GM18498 (cell line): ENCODE measurements around the gene SPEN.

Experiments
- ATAC-seq: cut with Tn5 transposase; IDR thresholded peaks from one replicate; pipeline ENCODE4 v1.9.1; 2021; ENCODE audit warnings: mild to moderate bottlenecking, moderate library complexity; ENCODE audit not compliant: unreplicated experiment

The SPEN gene

DNA sequence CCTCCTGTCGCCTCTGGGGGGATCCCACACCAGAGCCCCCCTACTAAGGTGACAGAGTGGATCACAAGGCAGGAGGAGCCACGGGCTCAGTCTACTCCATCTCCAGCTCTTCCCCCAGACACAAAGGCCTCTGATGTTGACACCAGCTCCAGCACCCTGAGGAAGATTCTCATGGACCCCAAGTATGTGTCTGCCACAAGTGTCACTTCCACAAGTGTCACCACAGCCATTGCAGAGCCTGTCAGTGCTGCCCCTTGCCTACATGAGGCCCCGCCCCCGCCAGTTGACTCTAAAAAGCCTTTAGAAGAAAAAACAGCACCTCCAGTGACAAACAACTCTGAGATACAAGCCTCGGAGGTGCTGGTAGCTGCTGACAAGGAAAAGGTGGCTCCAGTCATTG, 86.2 kb downstream of the SPEN start:
- no peak for ATAC-seq

GRCh38 chr1:15934211-15935055, 86.9 kb downstream of the SPEN start:
- no peak for ATAC-seq

DNA sequence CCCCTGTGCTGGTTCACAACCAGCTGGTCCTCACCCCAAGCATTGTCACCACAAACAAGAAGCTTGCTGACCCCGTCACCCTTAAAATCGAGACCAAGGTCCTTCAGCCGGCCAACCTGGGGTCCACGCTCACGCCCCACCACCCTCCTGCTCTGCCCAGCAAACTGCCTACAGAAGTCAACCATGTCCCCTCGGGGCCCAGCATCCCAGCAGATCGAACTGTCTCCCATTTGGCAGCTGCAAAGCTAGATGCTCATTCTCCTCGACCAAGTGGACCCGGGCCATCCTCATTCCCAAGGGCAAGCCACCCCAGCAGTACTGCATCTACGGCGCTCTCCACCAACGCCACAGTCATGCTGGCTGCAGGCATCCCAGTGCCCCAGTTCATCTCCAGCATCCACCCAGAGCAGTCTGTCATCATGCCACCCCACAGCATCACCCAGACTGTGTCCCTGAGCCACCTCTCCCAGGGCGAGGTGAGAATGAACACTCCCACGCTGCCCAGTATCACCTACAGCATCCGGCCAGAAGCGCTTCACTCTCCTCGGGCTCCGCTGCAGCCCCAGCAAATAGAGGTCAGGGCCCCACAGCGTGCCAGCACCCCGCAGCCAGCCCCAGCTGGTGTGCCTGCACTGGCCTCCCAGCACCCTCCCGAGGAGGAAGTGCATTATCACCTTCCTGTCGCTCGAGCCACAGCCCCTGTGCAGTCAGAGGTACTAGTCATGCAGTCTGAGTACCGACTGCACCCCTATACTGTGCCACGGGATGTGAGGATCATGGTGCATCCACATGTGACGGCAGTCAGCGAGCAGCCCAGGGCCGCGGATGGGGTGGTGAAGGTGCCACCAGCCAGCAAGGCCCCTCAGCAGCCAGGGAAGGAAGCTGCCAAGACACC, 87.8 kb downstream of the SPEN start:
- ATAC-seq, result no peak

GRCh38 chr1:15936025-15936424, 88.5 kb downstream of the SPEN start:
- no peak for ATAC-seq

- no peak for ATAC-seq
Observed at GRCh38 chr1:15937146-15937545, 89.6 kb downstream of the SPEN start.

DNA sequence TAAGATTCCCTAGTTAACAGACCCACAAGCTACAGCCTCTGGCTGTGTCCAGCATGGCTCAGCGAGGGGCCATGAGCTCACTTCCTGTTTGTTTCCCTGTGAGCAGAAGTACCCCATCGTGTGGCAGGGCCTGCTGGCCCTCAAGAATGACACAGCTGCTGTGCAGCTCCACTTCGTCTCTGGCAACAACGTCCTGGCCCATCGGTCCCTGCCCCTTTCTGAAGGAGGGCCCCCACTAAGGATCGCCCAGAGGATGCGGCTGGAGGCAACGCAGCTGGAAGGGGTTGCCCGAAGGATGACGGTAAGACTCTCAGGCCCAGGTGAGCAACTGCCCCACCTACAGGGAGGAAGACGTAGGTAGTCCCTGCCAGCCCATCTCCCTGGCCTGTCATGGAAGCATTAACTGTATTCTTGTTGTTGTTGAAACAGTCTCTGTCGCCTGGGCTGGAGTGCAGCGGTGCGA, 90.2 kb downstream of the SPEN start:
- no peak for ATAC-seq

- ATAC-seq, result no peak
Observed at GRCh38 chr1:15938628-15939161, 91.2 kb downstream of the SPEN start.

DNA sequence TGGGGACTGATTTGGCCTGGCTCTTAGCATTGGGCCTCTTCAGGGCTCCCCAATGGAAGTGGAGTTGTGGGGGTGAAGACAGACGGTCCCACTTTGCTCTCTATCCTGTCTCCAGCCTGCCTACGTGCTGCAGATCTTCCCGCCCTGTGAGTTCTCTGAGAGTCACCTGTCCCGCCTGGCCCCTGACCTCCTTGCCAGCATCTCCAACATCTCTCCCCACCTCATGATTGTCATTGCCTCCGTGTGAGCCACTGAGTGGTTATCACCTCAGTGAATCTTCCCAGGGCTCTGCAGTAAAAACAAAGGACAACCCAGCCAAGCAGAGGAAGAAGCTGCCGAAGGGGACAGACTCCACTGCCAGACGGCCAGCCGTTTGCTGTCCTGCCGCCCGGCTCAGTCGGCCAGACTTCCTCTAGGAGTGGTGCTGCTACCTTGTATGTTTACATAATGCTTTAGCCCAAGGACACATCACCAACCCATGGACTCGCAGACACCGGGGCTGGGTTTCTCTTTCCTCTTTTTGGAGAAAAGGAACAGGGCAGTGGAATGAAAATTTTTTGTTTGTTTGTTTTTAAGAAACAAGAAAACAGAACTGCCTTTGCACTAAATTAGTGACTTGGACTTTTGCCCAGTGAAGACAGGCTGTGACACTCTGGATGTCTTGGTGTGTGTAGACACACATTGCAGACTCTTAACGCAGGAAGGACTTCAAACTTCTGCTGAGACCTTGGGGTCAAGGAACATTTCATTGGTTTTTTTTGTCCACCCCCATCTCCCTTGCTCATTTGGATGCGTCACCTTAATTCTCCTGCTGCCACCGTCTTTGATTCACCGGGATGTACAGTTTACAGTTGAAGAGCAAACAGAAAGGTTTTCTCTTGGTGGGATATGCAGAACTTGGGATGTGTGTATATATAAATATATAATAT, 91.9 kb downstream of the SPEN start:
- ATAC-seq, result no peak

GRCh38 chr1:15940110-15941043, 92.9 kb downstream of the SPEN start:
- no peak for ATAC-seq

DNA sequence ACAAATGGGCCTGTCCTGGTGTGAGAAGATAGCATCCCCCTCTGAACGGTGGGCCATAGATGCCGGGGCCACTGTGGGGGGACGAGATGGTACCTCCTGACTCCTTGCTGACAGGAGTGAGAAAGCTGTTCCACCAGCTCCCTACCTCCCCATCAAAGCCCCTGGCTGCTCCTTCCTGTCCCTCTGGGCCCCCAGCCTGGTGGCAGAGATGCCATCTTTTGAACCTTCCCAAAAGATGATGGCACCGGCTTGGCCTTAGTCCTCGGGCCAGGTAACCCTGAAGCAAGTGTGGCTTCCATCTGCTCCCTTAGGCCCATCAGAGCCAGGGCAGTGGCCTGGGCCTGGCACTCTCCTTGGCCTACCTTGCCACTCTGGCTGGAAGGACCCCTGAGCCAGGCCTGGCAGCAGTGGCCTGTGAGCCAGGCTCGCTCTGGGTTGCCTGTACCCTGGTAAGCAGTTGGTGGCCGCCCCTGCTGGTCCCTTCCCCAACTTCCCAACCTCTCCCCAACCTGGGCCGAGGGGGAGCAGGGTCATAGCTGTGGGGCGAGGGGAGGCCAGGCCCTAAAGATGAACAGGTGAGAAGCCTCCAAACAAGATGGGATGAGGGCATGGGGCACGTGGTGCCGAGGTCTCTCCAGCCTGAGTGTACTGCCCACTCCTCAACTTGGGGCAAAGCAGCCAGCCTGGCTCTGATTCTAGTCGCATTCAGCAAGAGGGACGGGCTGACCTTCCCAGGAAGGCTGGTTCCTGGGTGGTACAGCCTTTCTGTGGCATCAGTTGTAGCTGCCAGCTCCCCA, 93.7 kb downstream of the SPEN start:
- no peak for ATAC-seq

- no peak for ATAC-seq
Observed at GRCh38 chr1:15941899-15942660, 94.6 kb downstream of the SPEN start.

DNA sequence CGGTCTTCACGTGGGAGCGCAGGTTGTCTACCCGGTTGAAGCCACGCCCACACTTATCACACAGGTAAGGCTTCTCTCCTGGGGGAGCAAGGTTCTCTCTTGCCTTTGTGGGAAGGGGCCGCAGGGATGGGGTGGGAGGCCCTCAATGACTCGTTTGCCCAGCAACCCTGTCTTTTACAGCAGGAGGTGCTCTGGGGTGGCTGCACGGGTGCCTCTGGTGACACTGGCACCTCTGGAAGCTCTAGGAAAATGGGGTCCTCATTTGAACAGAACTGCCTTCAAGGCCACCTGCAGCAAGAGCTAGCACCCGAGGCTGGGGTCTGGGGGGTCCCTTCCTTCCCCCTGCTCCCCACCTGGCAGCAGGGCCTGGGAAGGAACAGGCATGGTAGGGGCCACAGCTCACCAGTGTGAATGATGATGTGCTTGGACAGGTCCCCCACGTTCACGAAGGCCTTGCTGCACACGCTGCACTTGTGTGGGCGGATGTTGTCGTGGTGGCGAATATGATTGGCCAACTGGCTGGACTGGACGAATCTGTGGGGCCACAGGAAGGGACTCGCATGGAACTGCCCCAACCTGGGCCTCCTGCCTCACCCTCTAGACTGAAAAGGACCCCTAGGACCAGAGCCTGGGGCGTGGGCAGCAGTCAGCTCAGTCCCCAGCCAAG, 95.3 kb downstream of the SPEN start:
- ATAC-seq, result no peak

DNA sequence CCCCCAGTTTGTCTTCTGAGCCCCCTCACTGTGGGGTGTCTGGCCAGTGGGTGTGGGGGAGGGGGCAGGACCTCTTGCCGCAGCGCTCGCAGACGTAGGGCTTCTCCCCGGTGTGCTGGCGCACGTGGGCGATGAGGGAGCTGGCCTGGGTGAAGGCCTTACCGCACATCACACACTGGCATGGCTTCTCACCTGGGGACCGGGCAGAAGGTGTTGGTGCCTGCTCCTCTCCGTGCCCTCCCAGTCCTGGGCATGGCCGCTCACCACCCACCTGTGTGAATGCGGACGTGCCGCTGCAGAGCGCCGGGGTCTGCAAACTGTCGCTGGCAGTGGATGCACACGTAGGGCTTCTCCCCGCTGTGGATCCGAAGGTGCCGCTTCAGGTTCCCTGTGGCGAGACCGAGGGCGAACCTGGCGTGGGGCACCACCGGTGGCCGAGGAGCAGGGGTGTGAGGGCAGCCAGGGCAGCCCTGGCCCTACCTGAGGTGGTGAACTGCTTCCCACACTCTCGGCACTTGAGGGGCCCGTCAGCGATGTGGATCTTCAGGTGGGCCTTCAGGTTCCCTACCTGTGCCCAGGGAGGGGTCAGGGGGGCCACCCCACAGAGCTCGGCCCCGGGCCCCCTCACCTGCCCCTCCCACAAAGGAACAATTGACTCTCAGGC, 96.0 kb downstream of the SPEN start:
- ATAC-seq, result no peak

- no peak for ATAC-seq
Observed at GRCh38 chr1:15943992-15944307, 96.4 kb downstream of the SPEN start.

- ATAC-seq, result no peak
Observed at GRCh38 chr1:15944308-15945010, 97.0 kb downstream of the SPEN start.
